Stimulated activated CD8-positive, alpha-beta memory T cell treated with anti-CD3 and anti-CD28 coated beads, Interleukin-4, amount 100 ng/mL, for 24 hours (primary cell): ENCODE results near the gene WASHC4.

Source experiments
- DNase-seq: peaks from one replicate; pipeline ENCODE4 v3.0.0-alpha.2; 2020; ENCODE audit warnings: low read depth

Gene WASHC4

GRCh38 chr12:105107494-105108371 is at the start of gene WASHC4:
Gene WASHC4, plus strand, starts transcription at chr12:105107731. Its CDS starts 70 bp downstream, at chr12:105107801.
- peak; percentile 92 for DNase-seq

- DNase-seq: no peak
Observed at GRCh38 chr12:105060715-105061378, 46.7 kb upstream of the WASHC4 start.

- DNase-seq: no peak
Observed at GRCh38 chr12:105064564-105065178, 42.9 kb upstream of the WASHC4 start.

- DNase-seq: no peak
Observed at GRCh38 chr12:105067511-105068031, 40.0 kb upstream of the WASHC4 start.

DNA sequence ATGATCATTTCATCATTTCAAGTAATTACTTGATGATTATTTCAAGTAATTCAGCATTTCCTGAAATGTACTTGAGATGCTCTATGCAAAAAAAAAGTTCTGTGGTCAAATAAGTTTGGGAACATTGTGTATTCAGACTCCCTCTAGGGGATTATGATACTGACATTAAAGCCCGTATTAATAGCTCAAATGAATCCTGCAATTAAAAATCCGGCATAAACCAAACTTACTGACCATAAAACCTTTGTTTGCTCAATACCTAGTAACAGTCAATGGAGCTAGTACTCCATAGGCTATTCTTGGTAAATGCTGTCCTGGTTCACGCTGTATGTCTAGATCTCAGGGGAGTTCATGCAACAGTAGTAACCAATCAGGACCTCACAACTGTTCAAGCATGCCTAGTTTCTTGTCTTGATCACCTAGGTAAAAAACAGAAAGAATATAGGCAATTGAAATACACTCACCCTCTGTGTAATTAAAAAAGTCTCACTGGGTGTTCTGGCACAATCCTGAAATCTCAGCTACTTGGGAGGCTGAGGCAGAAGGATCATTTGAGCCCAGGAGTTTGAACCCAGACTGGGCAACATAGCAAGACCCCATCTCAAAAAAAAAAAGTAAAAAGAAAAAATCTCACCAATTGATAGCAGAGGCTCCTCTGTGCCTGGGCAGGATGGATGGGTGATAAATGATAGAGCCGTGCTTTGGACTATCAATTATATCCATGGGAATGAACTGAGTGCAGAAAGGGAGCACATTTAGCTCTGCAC is 37.4 kb upstream of the WASHC4 start:
- no peak for DNase-seq

- DNase-seq: no peak
Observed at GRCh38 chr12:105071981-105072380, 35.5 kb upstream of the WASHC4 start.

GRCh38 chr12:105072888-105073488 is 34.5 kb upstream of the WASHC4 start:
- no peak for DNase-seq

DNA sequence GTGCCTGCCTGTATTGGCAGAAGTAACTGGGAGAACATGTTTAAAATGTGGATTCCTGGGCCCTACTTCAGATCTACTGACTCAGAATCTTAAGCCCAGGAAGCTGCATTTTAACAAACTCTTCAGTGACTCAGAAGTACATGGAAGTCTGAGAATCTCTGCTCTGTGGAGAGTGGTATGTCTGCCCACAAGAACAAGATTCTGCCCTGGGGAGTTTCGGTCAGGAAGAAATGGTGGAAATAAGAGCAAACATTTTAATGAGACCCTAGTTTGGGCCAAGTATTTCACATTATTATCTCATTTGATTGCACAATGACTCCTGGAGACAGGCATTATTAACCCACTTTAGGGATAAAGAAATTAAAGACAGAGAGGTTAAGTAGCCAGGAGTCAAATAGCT is 31.4 kb upstream of the WASHC4 start:
- DNase-seq: no peak

DNA sequence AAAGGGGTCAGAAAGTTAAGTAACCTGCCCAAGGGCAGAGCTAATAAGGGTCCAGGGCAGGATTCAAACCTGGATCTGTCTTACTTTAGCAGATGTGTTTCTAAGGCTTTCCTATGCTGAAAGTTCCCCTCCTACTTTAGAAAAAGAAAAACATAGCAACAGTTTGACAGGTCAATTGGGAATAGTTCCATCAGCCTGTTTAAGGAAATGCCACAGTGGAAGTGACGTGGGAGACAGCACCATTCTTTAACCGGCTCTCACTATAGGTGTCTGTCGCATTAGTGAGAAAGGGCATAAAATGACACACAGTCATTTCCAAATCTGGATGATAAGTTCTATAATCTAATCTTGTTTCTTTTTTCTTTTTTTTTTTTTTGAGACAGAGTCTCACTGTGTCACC is 30.6 kb upstream of the WASHC4 start:
- no peak for DNase-seq

DNA sequence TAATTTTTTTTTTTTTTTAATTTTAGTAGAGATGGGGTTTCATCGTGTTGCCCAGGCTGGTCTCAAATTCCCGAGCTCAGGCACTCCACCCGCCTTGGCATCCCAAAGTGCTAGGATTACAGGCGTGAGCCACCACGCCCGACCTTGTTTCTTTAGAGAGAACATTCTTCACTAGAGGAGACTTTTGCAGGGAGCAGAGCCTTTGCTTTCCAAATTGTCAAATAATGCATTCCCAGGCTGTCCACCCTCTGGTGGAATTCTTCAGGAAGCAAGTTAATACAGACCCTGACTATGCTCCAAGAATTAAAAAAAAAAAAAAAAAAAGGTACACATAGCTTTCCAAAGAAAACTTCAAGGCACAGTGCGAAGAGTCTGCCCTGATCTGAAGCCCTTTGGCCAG is 30.1 kb upstream of the WASHC4 start:
- no peak for DNase-seq

- DNase-seq: no peak
Observed at GRCh38 chr12:105078712-105079570, 28.6 kb upstream of the WASHC4 start.

- DNase-seq: no peak
Observed at GRCh38 chr12:105083031-105083430, 24.5 kb upstream of the WASHC4 start.

DNA sequence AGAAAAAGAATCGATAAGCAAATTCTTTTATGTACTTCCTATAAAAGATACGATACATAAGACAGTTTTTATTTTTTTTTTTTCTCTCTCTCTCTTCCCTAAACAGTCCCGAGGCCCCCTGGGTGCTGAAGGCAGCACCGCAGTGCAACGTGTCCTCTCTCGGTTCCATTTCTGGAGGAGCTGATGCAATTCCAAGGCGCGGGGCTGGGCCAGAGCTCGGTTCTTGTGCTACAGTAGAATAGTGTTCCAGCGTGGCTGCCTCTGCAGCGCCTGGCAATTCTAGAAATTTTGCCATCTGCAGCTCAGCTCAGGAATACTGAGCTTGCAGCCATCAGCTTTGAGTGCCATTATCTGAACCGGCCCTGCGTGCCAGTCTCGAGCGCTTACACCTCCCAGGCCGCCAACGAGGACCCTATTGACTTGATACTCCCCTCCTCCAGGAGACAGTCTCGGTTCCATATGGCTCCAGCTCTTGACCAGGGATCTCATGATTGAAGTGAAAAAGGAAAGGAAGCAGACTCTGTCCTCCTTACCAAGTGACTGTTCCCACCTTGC is 23.9 kb upstream of the WASHC4 start:
- no peak for DNase-seq

DNA sequence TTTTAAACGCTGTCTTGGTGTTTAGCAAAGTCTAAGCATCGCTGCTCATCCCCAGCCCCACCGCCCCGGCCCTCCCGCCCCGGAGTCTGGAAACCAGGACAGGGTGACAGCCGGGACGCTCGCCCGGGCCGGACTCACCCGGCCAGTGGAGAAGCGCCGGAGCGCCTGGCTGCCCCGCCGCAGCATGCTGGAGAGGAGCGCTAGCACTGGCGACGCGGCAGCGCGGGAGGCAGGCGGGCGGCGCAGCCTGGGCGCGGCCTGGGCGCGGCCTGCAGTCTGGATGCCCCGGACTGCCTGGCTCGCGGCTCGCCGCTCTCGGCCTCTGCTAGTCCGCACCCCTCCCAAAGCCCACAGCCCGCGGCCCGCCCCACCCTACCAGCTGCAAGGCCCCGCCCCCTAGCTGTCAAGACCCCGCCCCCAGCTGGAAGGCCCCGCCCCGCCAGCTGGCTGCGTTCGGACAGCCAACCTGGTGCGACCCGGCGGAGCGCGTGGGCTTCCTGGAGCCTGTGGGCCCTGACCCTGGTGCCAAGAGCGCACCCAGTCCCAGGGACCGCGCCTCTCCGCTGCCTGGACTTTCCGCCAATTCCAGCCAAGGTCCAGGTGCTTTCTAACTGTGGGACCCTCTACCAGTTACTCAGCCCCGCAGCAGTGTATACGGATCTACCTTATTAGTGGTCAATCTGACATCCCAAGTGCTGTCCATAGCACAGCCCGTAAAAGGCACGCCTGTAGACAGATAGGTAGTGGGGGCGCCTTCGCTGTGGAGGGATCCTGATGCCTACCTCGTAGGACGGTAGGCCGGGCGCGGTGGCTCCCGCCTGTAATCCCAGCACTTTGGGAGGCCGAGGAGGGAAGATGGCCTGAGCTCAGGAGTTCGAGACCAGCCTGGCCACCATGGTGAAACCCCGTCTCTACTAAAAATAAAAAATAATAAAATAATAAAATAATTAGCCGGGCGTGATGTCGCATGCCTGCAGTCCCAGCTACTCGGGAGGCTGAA is 23.0 kb upstream of the WASHC4 start, which contains the start of gene ALDH1L2:
ALDH1L2 (minus strand) TSS at position 208 of the 1,000 bp plus-strand sequence; CDS start at position 186, 22 bp downstream.
- DNase-seq: peak; percentile 39

GRCh38 chr12:105085501-105085900 is 22.0 kb upstream of the WASHC4 start:
- DNase-seq: no peak

GRCh38 chr12:105089817-105090216 is 17.7 kb upstream of the WASHC4 start:
- DNase-seq: no peak

DNA sequence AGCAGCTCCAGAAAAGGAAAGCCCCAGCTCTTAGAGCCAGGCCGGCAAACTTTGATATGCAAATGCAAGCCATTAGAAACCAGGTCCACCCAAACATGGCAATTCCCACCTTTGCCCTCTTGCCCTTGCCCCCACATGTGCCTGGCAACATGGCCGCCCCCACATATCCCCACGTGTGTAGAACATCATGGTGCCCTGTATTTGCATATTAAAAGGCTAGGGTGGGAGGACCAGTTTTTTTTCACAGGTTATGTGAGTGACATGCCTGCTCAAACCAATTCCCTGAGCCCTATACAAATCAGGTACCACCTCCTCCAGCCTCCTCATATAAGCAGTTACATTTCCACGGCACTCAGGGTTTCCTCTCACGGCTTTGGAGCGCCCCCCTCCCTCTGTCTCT is 17.2 kb upstream of the WASHC4 start:
- DNase-seq: no peak

DNA sequence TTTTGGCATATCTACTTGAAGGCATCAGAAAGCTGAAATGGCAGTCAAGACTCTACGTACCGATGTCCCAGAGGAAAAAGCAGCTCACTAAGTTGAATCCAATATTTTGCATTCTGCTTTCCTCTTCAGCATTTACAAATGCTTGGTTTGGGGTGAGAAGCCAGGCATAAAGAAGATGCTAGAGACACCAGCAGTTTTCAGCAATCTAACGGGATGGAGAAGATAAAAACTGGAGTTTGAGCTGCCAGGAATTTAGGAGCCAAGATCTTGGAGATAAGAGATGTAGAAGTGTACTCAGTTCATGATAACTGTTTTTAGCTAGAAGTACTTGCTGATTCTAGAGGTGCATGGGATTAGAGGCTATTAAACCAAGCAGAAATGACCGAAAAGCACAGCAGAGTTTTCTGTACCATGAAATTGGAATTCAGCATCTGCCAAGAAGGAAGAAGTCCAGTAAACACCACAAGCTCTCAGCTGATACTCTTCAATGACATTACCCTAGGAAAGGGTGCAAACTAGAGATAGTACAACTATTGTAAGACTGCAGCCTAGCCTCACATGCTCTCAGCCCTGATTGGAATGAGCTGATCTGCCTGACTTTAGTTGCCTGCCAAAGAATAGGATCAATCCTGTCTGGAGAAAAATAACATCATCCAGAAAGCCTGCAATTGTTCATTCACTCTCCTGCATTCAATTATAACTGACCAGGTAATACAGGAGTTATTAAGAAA is 15.9 kb upstream of the WASHC4 start:
- no peak for DNase-seq
